Heart right ventricle (tissue), 16 donors: Measurements from ENCODE around the gene ATP2B2. TPM values are rescaled to one million over a fixed set of nuclear protein-coding genes. Genes with fewer than 3 reads are reported as not detected.

Experiments
- ATAC-seq, 8 donors: fragments of 200-7000 bp; cut with Tn5 transposase; one replicate each; pipeline ENCODE4 v1.9.1; 2020; ENCODE audit warnings: mild to moderate bottlenecking in 8 of 8, moderate library complexity in 8 of 8, moderate number of reproducible peaks in 1 of 8
- DNase-seq, 2 donors: peaks; one replicate each; pipeline ENCODE4 v3.0.0-alpha.2; 2020
- H3K27ac ChIP-seq, 10 donors: fragments of 200-600 bp; sonication (generic) in 2 of 10; one replicate each; pipeline versions ENCODE4 v1.5.0 to v1.8.0; 2020 to 2022; ENCODE audit warnings: mild to moderate bottlenecking in 3 of 10
- H3K27me3 ChIP-seq, 7 donors: fragments of 200-600 bp; one replicate each; pipeline ENCODE4 v1.8.0; 2021 to 2022; ENCODE audit warnings: mild to moderate bottlenecking in 2 of 7
- H3K36me3 ChIP-seq, 9 donors: fragments of 200-600 bp; sonication (generic) in 1 of 9; one replicate each; pipeline versions ENCODE4 v1.5.0 to v1.8.0; 2020 to 2022; ENCODE audit warnings: mild to moderate bottlenecking in 2 of 9
- H3K4me1 ChIP-seq, 9 donors: fragments of 200-600 bp; sonication (generic) in 1 of 9; one replicate each; pipeline versions ENCODE4 v1.5.0 to v1.8.0; 2020 to 2022; ENCODE audit warnings: mild to moderate bottlenecking in 4 of 9
- H3K4me3 ChIP-seq, 10 donors: fragments of 200-600 bp; sonication (generic) in 2 of 10; one replicate each; pipeline versions ENCODE4 v1.5.0 to v1.8.0; 2020 to 2022; ENCODE audit warnings: mild to moderate bottlenecking in 7 of 10, moderate library complexity in 2 of 10
- H3K9me3 ChIP-seq, 11 donors: fragments of 200-600 bp in 10 of 11; sonication (generic) in 2 of 11; one replicate each; pipeline versions ENCODE4 v1.5.0 to v1.8.0; 2013 to 2022; ENCODE audit warnings: mild to moderate bottlenecking in 2 of 11, control low read depth in 1 of 11, moderate library complexity in 1 of 11
- CTCF ChIP-seq, 9 donors: fragments of 200-600 bp; sonication (generic) in 2 of 9; IDR thresholded peaks; one replicate each; pipeline versions ENCODE4 v1.5.0 to v1.8.0; 2021 to 2022; ENCODE audit warnings: antibody characterized with exemption in 9 of 9, mild to moderate bottlenecking in 5 of 9, moderate library complexity in 1 of 9
- WGBS, 2 donors: extraction: QIAGEN DNeasy Blood & Tissue Kit; methylation state at CpG; one replicate each; pipeline ENCODE4 v1.1.7; 2013; ENCODE audit warnings: inconsistent platforms in 1 of 2; 5-methylcytosine and 5-hydroxymethylcytosine counted together
- intact Hi-C, 10 donors: fragments of 100-400 bp; cut with DNase I; formaldehyde crosslinking; loops; one replicate each; pipeline versions ENCODE4 v1.11.1 to v1.14.2; 2022
- polyA plus RNA-seq, 2 donors: library from polyadenylated mRNA; stranded (reverse); fragments of 200-250 nt; gene quantifications; one replicate each; pipeline ENCODE4 v1.2.3, GENCODE V29; 2013
- total RNA-seq, 10 donors: library from RNA; stranded (reverse); fragmentation: NEBNext Ultra II Directional in 3 of 10; extraction: Animal tissue kit (Norgen Biotek cat#: 25700) in 3 of 10; gene quantifications; one replicate each; pipeline versions ENCODE4 v1.2.1 to v1.2.4, GENCODE V29; 2021 to 2023
- donor health status: Arrhythmogenic right ventricular cardiomyopathy.
- donor health status: ischemic (EF 13 %, LVEDD 7.1; RV severe dilation, severe dysfunction).
- donor health status: healthy with polysubstance abuse.
- donor health status: DM: no; HTN: yes; CAD: no.
- donor health status: DM: no; HTN: no; CAD: no.
- donor health status: ischemic (EF 25% LVEDD 6.9; RV normal size, moderate dysfunction).
- donor health status: ischemic (EF 25% LVEDD 5.7; RV mildly dilated, moderate dysfunction).
- donor health status: healthy.
- donor health status: DM: yes; HTN: yes; CAD: no.
- donor health status: Ischemic cardiomyopathy.
- donor health status: ischemic (EF 35%, LVEDD 5.7; RV mildly dilated, moderate dysfunction).
- donor health status: nonischemic (EF 11% LVEDD 7.7; RV severe dilation, severe dysfunction).
- donor health status: DM: yes; HTN: yes; CAD: no.
- donor health status: PGD.
- donor health status: ischemic (EF 29% LVEDD 5.4; RV normal size, mild dysfunction).
- donor health status: nonischemic (EF 23%, LVEDD 6.1; RV moderate dilation, normal function).

The ATP2B2 gene
- total and polyA plus RNA-seq, 12 donors = under 0.01 to 0.30 (median 0.11) TPM; not detected in 4

- WGBS, 2 donors = 94 to 96% methylated on average over 10 of the region's 10 CpGs
- peaks cover 0 to 16% (median 9%) of the 10 kb centered on the region in 9 donors for H3K4me1 ChIP-seq
- intact Hi-C loops = loop anchor here in 6 of 10 donors (5.0 to 10.0 kb wide), 5 partner anchors 342 to 385 kb away; no protein-coding TSS in a partner anchor
- ATAC-seq (no peak), DNase-seq (no peak)
- peaks cover 0 to 7% (median 0%) of the 10 kb centered on the region in 7 donors for H3K27me3 ChIP-seq
- no peak for TF ChIP-seq CTCF (IDR thresholded peaks at IDR 0.05)
- H3K36me3 ChIP-seq = no peaks in the 10 kb centered on the region
- H3K9me3 ChIP-seq = no peaks in the 10 kb centered on the region
- no peak overlapping the region for H3K27ac ChIP-seq
- no peak overlapping the region for H3K4me3 ChIP-seq
These were observed 155.6 kb downstream of the ATP2B2 start for GRCh38 chr3:10349801-10350200.

GRCh38 chr3:10348404-10348721 lies 157.0 kb downstream of the ATP2B2 start:
- H3K4me1 ChIP-seq = peaks cover 0 to 2% (median 0%) of the 10 kb centered on the region in 9 donors
- H3K9me3 ChIP-seq = no peaks in the 10 kb centered on the region
- TF ChIP-seq CTCF (IDR thresholded peaks at IDR 0.05) = no peak
- H3K27me3 ChIP-seq = peaks cover 0 to 7% (median 0%) of the 10 kb centered on the region in 7 donors
- no peak overlapping the region for H3K4me3 ChIP-seq
- intact Hi-C loops = loop anchor here in 6 of 10 donors (5.0 to 10.0 kb wide), 5 partner anchors 344 to 386 kb away; no protein-coding TSS in a partner anchor
- WGBS, 2 donors = 94 to 99% methylated on average over 5 of the region's 5 CpGs
- no peak for DNase-seq
- no peak overlapping the region for H3K27ac ChIP-seq
- no peaks in the 10 kb centered on the region for H3K36me3 ChIP-seq
- no peak for ATAC-seq

GRCh38 chr3:10347648-10348403 lies 157.6 kb downstream of the ATP2B2 start:
- WGBS, 2 donors = 83 to 88% methylated on average over 13 of the region's 13 CpGs
- Histone ChIP-seq H3K4me3 (no peak overlapping the region), H3K36me3 (no peaks in the 10 kb centered on the region), H3K9me3 (no peaks in the 10 kb centered on the region), H3K27ac (no peak overlapping the region), H3K4me1 (no peaks in the 10 kb centered on the region), H3K27me3 (peaks cover 0 to 7% (median 0%) of the 10 kb centered on the region in 7 donors)
- TF ChIP-seq CTCF (IDR thresholded peaks at IDR 0.05) = no peak
- ATAC-seq (no peak), DNase-seq (no peak)
- intact Hi-C loops = loop anchor here in 6 of 10 donors (5.0 to 10.0 kb wide), 5 partner anchors 344 to 387 kb away; no protein-coding TSS in a partner anchor

GRCh38 chr3:10345911-10346310 lies 159.5 kb downstream of the ATP2B2 start:
- H3K4me1 ChIP-seq = no peaks in the 10 kb centered on the region
- no peak for ATAC-seq
- H3K4me3 ChIP-seq = no peak overlapping the region
- H3K36me3 ChIP-seq = no peaks in the 10 kb centered on the region
- TF ChIP-seq CTCF (IDR thresholded peaks at IDR 0.05) = no peak
- intact Hi-C loops = loop anchor here (2.0 to 10.0 kb wide), 6 partner anchors 346 to 393 kb away; no protein-coding TSS in a partner anchor
- no peaks in the 10 kb centered on the region for H3K9me3 ChIP-seq
- 87 to 91% methylated on average over 15 of the region's 15 CpGs for WGBS, 2 donors
- peaks cover 0 to 10% (median 0%) of the 10 kb centered on the region in 7 donors for H3K27me3 ChIP-seq
- no peak overlapping the region for H3K27ac ChIP-seq
- DNase-seq = no peak
